Inflammatory macrophage (primary cell): ENCODE measurements around the gene YPEL5.
"Not testable (repeated sequence)": the region's sequence is repeated elsewhere in the genome, so short reads cannot be mapped to it uniquely, and the experiment has no call there.

Experiments
- DNase-seq, 2 donors: peaks; one replicate each; pipeline ENCODE4 v3.0.0-alpha.2; 2020 to 2022

Gene YPEL5

DNA sequence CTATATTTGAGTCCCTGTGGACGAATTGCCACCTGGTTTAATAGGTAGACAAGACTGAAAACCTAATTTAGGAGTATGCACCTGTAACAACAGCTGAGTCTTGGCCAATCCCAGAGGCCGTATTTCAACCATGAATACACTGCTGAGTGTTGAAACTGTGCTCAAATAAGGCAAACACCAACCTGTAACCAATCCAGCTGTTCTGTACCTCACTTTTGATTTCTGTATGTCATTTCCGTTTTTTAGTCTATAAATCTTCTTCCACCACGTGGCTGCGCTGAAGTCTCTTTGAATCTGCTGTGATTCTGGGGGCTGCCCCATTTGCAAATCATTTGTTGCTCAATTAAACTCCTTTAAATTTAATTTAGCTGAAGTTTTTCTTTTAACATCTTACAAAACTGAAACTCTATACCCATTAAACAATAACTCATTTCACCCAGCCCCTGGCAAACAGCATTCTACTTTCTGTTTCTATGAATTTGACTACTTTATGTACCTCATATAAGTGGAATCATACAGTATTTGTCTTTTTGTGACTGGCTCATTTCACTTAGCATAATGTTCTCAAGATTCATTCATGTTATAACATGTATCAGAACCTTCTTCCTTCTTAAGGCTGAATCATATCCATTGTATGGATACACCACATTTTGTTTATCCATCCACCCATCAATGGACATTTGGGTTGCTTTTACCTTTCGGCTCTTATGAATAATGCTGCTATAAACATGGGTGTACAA is 7.5 kb upstream of the YPEL5 start:
- no peak for DNase-seq

DNA sequence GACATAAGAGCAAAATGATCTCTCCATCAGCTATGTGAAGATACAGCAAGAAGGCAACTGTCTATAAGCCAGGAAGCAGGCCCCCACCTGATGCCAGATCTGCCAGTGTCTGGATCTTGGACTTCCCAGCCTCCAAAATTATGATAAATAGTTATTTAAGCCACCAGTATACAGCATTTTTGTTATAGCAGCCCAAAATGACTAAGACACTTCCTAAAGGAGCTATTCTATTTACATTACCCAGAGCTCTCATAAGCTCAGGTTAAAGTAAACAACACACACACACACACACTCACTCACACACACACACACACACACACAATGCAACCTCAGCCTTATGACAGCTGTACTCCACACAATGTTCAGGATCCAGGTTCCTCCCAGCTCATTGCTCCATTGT is 5.7 kb upstream of the YPEL5 start:
- DNase-seq: no peak

GRCh38 chr2:30144260-30144659 is 2.5 kb upstream of the YPEL5 start:
- no peak for DNase-seq

GRCh38 chr2:30144951-30145350 is 1.9 kb upstream of the YPEL5 start:
- not testable (repeated sequence) for DNase-seq

- no peak for DNase-seq
These were observed 926 bp upstream of the YPEL5 start for GRCh38 chr2:30145826-30146336.

DNA sequence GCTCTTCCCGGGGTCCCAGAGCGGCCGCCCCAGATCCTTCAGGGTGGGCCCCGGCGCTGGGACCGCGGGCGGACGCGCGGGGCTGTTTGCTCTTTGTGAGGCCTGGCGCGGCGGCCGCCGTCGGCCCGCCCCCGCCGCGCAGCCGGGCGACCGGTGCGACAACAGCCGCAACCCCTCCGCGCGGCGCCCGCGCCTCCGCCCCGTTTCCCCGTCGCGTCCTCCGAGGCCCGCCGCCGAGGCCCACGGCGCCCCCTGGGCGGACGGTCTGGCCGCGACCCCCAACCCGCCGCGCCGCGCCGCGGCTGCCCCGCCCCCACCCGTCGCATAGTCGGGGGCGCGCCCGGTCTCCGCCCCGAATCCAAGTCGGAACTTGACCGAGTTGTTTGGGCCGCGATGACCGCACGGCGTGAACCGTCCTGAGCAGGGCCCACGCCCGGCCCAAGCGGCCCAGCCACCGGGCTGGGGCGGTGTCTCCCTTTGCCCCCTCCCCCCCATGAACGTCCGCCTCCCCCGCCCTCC is 448 bp downstream of the YPEL5 start:
- peak in 1 of 2 donors; percentile 59 for DNase-seq

DNA sequence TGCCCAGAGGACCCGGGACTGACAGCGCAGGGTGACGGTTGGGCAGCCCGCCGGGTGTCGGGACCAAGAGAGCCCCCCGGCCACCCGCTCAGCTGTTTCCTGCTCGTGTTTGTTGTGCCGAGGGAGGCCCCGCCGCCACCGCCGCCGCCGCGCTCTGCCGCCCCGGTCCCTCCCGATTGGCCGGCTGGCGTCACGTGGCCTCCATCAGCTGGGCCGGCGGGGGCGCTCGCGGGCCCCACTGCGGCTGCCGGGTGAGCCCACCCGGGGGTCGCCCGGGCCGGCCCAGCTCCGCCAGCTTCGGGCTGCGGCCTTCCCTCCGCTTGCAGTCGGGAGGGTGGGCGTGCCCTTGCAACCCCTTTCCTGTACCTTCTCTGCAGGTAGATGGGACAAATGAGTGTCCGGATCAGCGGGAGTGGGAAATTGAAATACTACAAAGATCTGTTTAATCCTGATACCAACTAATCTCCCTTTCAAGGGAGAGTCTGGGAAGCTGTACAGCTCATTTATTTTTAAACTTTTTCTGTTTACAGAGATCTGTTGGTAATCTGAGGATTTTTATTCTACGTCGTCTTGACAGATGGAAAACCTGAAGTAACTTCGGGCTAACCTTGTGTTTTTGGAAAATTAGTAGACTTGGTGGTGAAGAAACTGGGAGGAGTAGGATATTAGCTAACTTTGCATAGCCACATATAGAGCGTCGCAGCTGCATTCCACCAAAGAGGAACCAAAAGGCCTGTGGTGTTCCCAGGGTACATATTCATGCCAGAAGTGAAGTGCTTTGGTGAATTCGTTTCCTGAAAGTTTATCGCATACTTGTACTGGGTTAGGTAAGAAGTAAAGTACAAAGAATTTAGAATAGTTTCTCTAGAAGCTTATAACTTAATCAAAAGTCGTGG is 1.2 kb downstream of the YPEL5 start:
- DNase-seq: peak; percentile 84 to 85

DNA sequence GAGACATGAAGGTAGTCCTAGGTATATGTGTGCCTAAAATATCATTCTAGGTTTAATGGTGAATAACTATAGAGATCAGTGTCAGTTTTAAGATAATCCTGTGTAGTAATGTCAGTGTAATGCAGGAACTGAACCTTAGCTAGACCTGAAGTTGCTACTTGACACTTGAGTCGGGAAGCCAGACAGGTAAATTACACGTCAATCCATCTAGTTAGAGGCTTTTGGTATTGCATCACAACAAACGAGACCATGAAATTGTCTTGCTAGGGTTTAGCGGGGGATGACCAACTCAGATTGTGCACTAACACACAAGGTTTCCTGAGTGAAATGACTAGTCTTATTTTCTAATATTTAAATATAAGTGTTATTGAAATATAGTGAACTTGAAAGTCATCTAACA is 2.0 kb downstream of the YPEL5 start:
- DNase-seq: no peak

DNA sequence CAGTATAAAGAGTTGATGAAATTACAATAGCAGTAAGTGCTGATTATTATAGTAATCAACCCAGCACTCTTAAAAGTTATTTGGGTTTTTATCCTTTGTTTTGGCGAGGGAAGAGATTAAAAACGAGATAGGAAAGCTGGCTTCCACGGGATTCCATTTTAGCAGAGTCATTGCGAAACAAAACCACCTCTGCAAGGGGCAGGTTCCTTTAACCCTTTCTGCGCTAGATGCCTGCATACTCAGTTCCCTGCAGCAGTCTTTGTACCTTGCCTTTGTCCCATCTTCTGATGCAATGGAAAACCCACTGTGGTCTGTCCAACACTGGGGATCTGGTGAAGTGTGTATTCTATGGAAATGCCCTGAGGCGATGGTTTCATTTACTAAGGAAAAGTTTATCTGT is 2.7 kb downstream of the YPEL5 start:
- no peak for DNase-seq

GRCh38 chr2:30149976-30150375 is 3.2 kb downstream of the YPEL5 start:
- no peak for DNase-seq

DNA sequence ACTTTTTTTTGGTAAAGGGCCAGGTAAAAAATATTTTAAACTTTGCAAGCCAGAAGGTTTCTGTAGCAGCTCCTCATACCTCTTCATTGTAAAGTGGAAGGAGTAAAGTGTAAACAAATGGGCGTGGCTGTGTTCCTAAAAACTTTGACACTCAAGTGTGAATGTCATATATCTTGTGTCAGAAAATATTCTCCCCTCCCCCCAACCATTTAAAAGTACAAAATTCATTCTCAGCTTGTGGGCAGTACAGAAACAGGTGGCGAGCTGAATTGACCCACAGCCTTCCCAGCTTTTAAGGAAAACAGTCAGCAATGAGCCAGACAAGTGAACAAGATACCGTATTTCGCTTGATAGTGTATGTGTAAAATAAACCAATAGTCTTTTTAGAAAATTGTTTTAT is 4.0 kb downstream of the YPEL5 start:
- DNase-seq: no peak

DNA sequence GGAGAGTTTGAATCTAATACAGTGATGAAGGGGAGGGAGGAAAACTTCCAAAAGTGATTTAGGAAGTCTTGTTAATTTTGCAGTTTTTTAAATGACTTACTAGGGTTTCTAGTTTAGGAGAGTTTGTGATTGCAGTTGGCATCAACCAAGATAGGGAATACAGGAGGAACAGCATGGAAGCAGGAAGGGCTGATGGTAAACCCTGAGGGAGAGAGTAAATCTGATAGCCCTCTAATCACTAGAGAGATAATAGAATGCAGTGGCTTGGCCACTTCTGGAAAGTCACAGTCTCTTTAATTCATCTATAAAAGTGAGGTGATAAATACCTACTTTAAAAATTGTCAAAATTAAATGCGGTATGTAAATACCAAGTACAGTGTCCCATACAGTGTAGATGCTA is 5.6 kb downstream of the YPEL5 start:
- DNase-seq: no peak

DNA sequence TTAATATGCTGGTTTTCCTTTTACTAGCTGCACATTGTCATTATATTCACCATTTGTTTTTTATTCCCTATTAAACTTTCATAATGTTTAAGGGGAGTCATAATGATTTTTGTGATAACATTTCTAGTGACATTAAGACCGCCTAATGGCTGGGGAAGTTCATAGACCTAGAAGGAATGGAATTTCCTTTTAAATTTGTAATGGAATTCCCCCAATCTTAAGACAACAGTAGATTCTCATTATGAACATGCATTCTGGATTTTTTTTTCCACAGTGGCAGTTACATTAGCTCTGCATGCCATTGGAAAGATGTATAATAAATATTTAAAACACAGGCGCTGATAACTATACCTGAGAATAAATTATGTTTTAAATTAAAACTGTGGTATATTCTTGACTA is 8.4 kb downstream of the YPEL5 start:
- DNase-seq: no peak

DNA sequence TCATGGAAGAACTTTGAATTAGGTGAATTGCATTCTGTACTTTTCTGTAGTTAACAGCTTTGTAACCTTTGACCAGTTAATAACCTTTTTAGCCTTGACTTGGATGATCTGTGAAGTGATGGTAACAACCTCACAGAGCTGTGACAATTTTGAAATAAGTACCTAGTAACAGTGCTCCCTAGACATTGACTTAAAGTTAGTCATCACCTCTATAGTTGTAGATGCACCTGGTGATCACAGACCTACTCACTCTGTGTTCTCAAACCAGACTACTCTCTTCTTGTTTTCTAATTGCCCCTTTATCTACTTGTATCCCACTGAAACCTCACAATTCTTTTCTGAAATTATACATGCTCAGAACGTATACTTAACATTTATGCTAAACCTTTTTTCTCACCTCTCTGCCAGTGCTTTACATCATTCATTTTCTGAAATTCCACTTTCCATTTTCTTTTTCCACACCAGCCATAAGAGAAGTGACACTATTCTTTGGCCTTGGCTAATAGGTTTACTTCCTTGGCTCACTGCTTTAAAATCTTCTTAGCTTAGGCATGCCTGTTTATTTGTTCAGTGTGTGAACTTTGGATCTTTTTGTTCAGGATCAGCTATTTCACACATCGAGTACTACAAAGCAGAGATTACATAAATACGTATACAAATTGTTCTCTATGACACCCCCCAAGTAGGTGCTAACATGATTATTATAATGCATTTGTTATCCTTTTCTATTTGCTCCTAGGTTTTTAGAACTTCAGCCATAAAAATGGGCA is 9.3 kb downstream of the YPEL5 start:
- DNase-seq: no peak

DNA sequence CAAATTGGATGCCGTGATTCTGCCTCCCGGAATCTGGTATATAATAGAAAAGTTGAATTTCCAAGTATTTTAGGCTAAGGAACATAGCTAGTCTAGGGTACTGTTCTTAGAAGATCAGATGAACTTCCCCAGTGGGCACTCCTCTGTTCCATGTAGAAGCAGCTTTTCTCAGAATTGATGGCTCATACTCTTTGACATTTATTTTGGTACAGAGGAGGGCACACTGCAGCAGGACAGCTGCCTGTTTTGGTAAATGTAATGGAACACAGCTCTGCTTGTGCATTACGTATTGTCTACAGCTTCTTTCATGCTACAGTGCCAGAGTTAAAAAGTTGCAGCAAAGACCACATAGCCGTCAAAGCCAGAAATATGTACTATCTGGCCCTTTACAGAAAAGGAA is 10.8 kb downstream of the YPEL5 start:
- DNase-seq: no peak

DNA sequence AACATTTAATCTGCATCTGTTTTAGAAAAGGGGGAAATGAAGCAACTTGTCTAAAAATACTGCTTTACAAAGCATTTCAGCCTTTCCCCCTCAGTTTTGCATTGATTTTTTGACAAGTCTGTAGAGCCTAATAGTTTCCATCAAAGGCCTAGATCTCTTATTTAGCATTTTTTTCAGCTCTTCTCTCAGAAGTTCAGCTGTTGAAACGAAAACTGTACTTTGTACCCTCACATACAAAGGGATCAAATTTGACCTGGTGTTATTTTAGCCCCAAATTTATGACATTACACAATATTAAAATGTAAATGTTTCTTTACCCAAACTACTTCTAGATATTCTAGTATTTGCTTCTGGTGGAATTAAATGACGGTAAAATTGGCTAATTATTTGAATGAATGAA is 13.0 kb downstream of the YPEL5 start:
- DNase-seq: no peak

- no peak for DNase-seq
These were observed 15.3 kb downstream of the YPEL5 start for GRCh38 chr2:30161929-30162706.

DNA sequence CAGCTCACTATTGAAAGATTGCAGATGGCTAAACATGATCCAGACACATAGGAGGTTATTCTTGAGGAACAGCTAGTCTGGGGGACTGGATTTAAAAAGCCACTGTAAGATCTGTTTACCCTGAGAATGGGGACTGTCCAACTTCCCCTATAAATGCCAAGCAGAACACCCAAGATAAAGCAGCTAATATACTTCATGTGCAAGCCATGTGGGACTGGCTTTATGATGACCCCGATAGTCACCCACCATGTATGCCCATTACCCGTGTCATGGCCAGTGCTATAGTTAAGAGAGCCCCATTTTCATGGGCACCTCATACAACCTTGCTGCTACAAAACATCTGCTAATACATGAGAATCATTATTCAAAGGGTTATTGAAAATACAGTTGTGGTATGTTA is 16.0 kb downstream of the YPEL5 start:
- no peak for DNase-seq

DNA sequence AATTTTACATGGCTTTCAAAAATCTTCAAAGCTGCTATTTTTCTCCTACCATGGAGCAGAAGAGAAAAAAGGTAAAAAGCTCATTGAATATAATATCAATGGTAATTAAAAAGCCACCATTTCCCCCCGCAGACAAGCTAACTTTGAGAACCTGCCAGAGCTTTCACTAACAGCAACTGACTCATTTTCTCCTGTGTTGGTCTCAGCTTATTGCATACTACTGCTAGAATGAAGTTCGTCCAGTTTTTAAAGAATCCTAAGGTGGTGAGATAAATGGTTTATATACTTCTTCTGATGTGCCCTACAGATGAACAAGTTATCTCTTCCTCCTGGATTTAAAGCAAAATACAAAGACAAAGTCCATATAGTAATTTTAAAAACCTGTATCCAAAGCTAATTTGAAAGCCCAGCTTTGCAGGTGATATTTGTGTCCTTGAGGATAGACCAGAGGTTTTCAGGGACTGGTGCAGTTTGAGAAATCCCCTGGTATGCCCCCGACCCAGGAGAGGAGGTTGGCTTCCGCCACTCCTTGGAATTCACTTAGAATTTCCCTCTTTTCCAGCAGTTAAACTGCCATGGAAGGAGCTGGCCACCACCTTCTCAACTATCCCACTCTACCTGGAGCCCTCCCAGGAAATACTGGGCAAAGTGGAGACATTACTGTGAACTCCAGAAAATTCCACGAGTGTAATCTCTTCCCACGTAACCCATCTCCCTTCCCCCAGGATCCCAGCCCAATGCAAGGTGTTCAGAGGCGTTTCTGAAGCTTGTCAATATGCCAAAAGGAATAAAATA is 17.5 kb downstream of the YPEL5 start:
- DNase-seq: no peak

DNA sequence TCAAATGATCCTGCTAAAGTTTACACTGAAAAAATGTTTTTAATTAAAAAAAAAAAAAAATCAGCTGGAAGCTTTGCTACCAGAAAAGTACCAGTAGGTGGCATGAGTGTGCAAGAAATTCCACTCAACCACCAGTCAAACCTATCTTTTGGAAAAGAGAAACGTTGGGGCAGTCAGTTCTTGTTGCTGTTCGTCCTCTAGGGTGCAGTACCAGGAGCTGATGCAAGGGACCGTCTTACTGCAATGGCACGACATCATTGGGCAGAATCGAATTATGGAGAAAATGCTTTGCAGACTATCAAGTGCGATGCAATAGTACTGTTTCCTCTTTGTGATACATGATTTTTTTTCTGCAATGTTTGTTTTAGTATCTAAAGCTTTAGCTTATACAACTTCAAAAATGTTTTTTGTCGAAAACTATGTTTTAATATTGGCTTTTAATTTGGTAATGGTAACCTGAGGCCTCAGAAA is 18.3 kb downstream of the YPEL5 start:
- DNase-seq: peak; percentile 92 to 93

- DNase-seq: no peak
These were observed 18.8 kb downstream of the YPEL5 start for GRCh38 chr2:30165617-30166016.
